CD14-positive monocyte (primary cell): ENCODE results near the gene GNAT1. TPM values are rescaled to one million over a fixed set of nuclear protein-coding genes. Genes with fewer than 3 reads are reported as not detected.

Experiments
- DNase-seq, 3 donors: peaks; one replicate each; pipeline ENCODE4 v3.0.0-alpha.2; 2011 to 2022
- H2AFZ ChIP-seq: 2 replicates; pipeline ENCODE4 v1.6.0; 2012; ENCODE audit warnings: mild to moderate bottlenecking, low read depth, low read length, inconsistent platforms; ENCODE audit not compliant: insufficient read depth, poor library complexity, severe bottlenecking
- H3K27ac ChIP-seq, 2 donors: 1 replicate in 1 of 2; 2 replicates in 1 of 2; pipeline ENCODE4 v1.5.1; 2012 to 2013; ENCODE audit warnings: low read length in 2 of 2, control low read depth in 1 of 2, inconsistent platforms in 1 of 2, low read depth in 1 of 2, mild to moderate bottlenecking in 1 of 2
- H3K27me3 ChIP-seq, 2 donors: one replicate each; pipeline versions ENCODE4 v1.6.0 to v1.6.1; 2011 to 2013; ENCODE audit warnings: low read length in 2 of 2; ENCODE audit not compliant: control insufficient read depth in 2 of 2, insufficient read depth in 2 of 2
- H3K36me3 ChIP-seq, 2 donors: replicated peaks in 1 of 2; 1 replicate in 1 of 2; 2 replicates in 1 of 2; pipeline versions ENCODE4 v1.5.1 to v1.6.1; 2012 to 2013; ENCODE audit warnings: low read length in 2 of 2, control low read depth in 1 of 2, inconsistent platforms in 1 of 2, mild to moderate bottlenecking in 1 of 2; ENCODE audit not compliant: insufficient read depth in 2 of 2, control insufficient read depth in 1 of 2
- H3K4me1 ChIP-seq, 2 donors: 1 replicate in 1 of 2; 2 replicates in 1 of 2; pipeline versions ENCODE4 v1.5.1 to v1.6.1; 2012 to 2013; ENCODE audit warnings: low read length in 2 of 2, control low read depth in 1 of 2, inconsistent platforms in 1 of 2, mild to moderate bottlenecking in 1 of 2, moderate library complexity in 1 of 2; ENCODE audit not compliant: insufficient read depth in 2 of 2, control insufficient read depth in 1 of 2
- H3K4me2 ChIP-seq: replicated peaks from 2 replicates; pipeline ENCODE3; 2012; ENCODE audit warnings: low read length, moderate library complexity, mild to moderate bottlenecking; ENCODE audit not compliant: poor library complexity, severe bottlenecking; ENCODE audit errors: extremely low read depth
- H3K4me3 ChIP-seq, 3 experiments: fragments of 200-600 bp in 1 of 3; sonication (generic) in 1 of 3; replicated peaks in 1 of 3; 1 replicate in 2 of 3; 2 replicates in 1 of 3; pipeline ENCODE4 v1.5.1; 2011 to 2013; ENCODE audit warnings: low read length in 3 of 3, mild to moderate bottlenecking in 3 of 3, control low read depth in 2 of 3, low read depth in 2 of 3, inconsistent platforms in 1 of 3, moderate library complexity in 1 of 3
- H3K79me2 ChIP-seq: 2 replicates; pipeline ENCODE4 v1.6.0; 2012; ENCODE audit warnings: mild to moderate bottlenecking, control low read depth, inconsistent platforms, low read length, moderate library complexity; ENCODE audit not compliant: insufficient read depth
- H3K9ac ChIP-seq: 2 replicates; pipeline ENCODE4 v1.6.0; 2017; ENCODE audit warnings: low read length, mild to moderate bottlenecking; ENCODE audit not compliant: insufficient read depth, poor library complexity, severe bottlenecking
- H3K9me3 ChIP-seq, 2 donors: replicated peaks in 1 of 2; 1 replicate in 1 of 2; 2 replicates in 1 of 2; pipeline versions ENCODE4 v1.5.1 to v1.6.1; 2012 to 2013; ENCODE audit warnings: low read length in 2 of 2, control low read depth in 1 of 2; ENCODE audit not compliant: control insufficient read depth in 1 of 2, insufficient read depth in 1 of 2
- H4K20me1 ChIP-seq: 2 replicates; pipeline ENCODE4 v1.6.0; 2012; ENCODE audit warnings: mild to moderate bottlenecking, low read length, control low read depth, moderate library complexity; ENCODE audit not compliant: insufficient read depth
- H3K27ac Mint-ChIP-seq, 7 donors: one replicate each; pipeline ENCODE4 v1.8.0; 2020; ENCODE audit warnings: mild to moderate bottlenecking in 7 of 7, mixed read lengths in 7 of 7, moderate library complexity in 6 of 7, inconsistent platforms in 2 of 7
- H3K27me3 Mint-ChIP-seq, 3 donors: one replicate each; pipeline ENCODE4 v1.8.0; 2021 to 2022; ENCODE audit warnings: low read depth in 3 of 3, mild to moderate bottlenecking in 3 of 3, mixed read lengths in 3 of 3, moderate library complexity in 3 of 3, inconsistent platforms in 1 of 3
- H3K36me3 Mint-ChIP-seq, 2 donors: one replicate each; pipeline ENCODE4 v1.8.0; 2020; ENCODE audit warnings: mixed read lengths in 2 of 2, inconsistent platforms in 1 of 2, mild to moderate bottlenecking in 1 of 2
- H3K4me1 Mint-ChIP-seq: one replicate; pipeline ENCODE4 v1.8.0; 2020; ENCODE audit warnings: mild to moderate bottlenecking, mixed read lengths
- H3K4me3 Mint-ChIP-seq, 2 donors: one replicate each; pipeline ENCODE4 v1.8.0; 2020; ENCODE audit warnings: mild to moderate bottlenecking in 2 of 2, mixed read lengths in 2 of 2, moderate library complexity in 1 of 2
- H3K9me3 Mint-ChIP-seq, 7 donors: one replicate each; pipeline ENCODE4 v1.8.0; 2020 to 2022; ENCODE audit warnings: mixed read lengths in 7 of 7, mild to moderate bottlenecking in 6 of 7, moderate library complexity in 6 of 7, inconsistent platforms in 2 of 7
- WGBS: methylation state at CpG from one replicate; pipeline ENCODE4 v1.1.5; 2013; ENCODE audit warnings: missing lambda C conversion rate; ENCODE audit not compliant: insufficient coverage; 5-methylcytosine and 5-hydroxymethylcytosine counted together
- intact Hi-C, 2 donors: fragments of 100-400 bp; cut with micrococcal nuclease; formaldehyde crosslinking; loops; one replicate each; pipeline versions ENCODE4 v1.15.0 to v1.15.1; 2023
- polyA plus RNA-seq, 3 donors: library from polyadenylated mRNA; depleted of rRNA in 1 of 3; unstranded in 2 of 3; stranded (reverse) in 1 of 3; fragments of 300-500 nt in 2 of 3; fragments of >200 nt in 1 of 3; fragmentation: Illumina TruSeq in 2 of 3; gene quantifications; 1 replicate in 2 of 3; 2 replicates in 1 of 3; pipeline ENCODE4 v1.2.3, GENCODE V29; 2012 to 2021
- TF ChIP-seq, protein P1 (sequence below): fragments of 200-600 bp; IDR thresholded peaks from one replicate; pipeline ENCODE4 v1.8.0; 2022; ENCODE audit warnings: antibody characterized with exemption, mild to moderate bottlenecking

The GNAT1 gene
- polyA plus RNA-seq, 3 donors = not detected

DNA sequence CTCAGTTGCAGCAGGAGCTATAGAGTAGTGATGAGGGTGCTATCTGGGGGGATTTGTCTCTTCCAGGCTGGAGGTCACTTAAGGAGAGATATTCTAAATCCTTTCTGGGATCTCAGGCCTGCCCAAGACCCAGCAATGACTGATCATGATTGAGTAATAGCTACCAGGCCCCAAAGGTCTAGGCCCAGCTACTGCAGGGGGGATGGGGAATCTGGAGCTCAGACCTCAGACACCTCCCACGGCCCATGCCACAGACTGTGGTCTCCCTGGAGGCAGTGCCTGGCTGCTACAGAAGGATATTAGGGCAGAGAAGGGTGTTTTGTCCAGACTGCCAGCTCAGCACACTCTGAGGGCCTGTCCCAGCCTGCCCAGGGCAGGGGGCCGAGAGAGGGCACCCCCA is 20.5 kb downstream of the GNAT1 start:
- Mint-ChIP-seq H3K4me3 (no peak overlapping the region), H3K27ac (no peak overlapping the region), H3K27me3 (peaks cover 14 to 19% (median 16%) of the 10 kb centered on the region in 3 donors), H3K36me3 (no peaks in the 10 kb centered on the region), H3K4me1 (no peaks in the 10 kb centered on the region), H3K9me3 (no peaks in the 10 kb centered on the region)
- Histone ChIP-seq H3K9me3 (peaks cover 0 to under 1% of the 10 kb centered on the region in 2 donors), H2AFZ (no peak overlapping the region), H3K4me1 (no peaks in the 10 kb centered on the region), H3K9ac (no peak overlapping the region), H3K36me3 (no peaks in the 10 kb centered on the region), H3K4me3 (no peak overlapping the region), H4K20me1 (no peaks in the 10 kb centered on the region), H3K27me3 (peaks cover 0 to 6% of the 10 kb centered on the region in 2 donors), H3K79me2 (no peaks in the 10 kb centered on the region), H3K4me2 (no peak overlapping the region), H3K27ac (no peak overlapping the region)
- intact Hi-C loops = no loop called here
- TF ChIP-seq, protein P1, sequence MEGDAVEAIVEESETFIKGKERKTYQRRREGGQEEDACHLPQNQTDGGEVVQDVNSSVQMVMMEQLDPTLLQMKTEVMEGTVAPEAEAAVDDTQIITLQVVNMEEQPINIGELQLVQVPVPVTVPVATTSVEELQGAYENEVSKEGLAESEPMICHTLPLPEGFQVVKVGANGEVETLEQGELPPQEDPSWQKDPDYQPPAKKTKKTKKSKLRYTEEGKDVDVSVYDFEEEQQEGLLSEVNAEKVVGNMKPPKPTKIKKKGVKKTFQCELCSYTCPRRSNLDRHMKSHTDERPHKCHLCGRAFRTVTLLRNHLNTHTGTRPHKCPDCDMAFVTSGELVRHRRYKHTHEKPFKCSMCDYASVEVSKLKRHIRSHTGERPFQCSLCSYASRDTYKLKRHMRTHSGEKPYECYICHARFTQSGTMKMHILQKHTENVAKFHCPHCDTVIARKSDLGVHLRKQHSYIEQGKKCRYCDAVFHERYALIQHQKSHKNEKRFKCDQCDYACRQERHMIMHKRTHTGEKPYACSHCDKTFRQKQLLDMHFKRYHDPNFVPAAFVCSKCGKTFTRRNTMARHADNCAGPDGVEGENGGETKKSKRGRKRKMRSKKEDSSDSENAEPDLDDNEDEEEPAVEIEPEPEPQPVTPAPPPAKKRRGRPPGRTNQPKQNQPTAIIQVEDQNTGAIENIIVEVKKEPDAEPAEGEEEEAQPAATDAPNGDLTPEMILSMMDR = no peak
- DNase-seq = no peak
- WGBS = 100% methylated on average over 1 of the region's 2 CpGs

DNA sequence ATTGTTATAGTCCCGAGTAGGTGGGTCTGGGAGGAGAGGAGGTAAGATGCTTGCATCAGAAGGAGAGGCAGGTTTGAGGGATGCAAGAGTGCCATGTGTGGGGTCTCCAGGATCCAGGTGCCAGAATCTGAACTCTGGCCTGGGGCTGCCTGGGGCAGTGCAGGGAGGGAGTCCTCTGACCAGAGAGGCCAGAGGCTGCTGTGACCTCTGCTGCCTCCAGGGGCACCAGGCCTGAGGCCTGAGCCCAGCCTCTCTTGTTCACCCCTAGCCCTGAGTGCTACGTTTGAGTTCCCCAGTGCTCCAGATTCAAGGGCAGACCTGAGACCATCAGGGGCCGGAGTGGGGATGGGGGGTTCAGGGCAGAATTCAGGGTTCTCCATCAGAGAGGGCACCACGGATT is 21.1 kb downstream of the GNAT1 start:
- H3K9ac ChIP-seq = no peak overlapping the region
- no peak overlapping the region for H2AFZ ChIP-seq
- Mint-ChIP-seq H3K27me3 (peaks cover 10 to 16% (median 11%) of the 10 kb centered on the region in 3 donors), H3K9me3 (no peaks in the 10 kb centered on the region), H3K27ac (no peak overlapping the region), H3K36me3 (no peaks in the 10 kb centered on the region), H3K4me1 (no peaks in the 10 kb centered on the region), H3K4me3 (no peak overlapping the region)
- TF ChIP-seq, protein P1 = no peak
- no peak overlapping the region for H3K4me3 ChIP-seq
- H4K20me1 ChIP-seq = no peaks in the 10 kb centered on the region
- H3K79me2 ChIP-seq = no peaks in the 10 kb centered on the region
- H3K4me2 ChIP-seq = no peak overlapping the region
- H3K36me3 ChIP-seq = no peaks in the 10 kb centered on the region
- no peaks in the 10 kb centered on the region for H3K9me3 ChIP-seq
- DNase-seq = no peak
- H3K27ac ChIP-seq = no peak overlapping the region
- peaks cover 0 to 2% of the 10 kb centered on the region in 2 donors for H3K27me3 ChIP-seq
- no peaks in the 10 kb centered on the region for H3K4me1 ChIP-seq
- intact Hi-C loops = no loop called here
- WGBS = 90% methylated on average over 3 of the region's 4 CpGs
